ENCODE data around the gene RASAL2.

Gene RASAL2

GRCh38 chr1:178496410-178497135 lies 402.7 kb downstream of the RASAL2 start, which contains the start of gene CLEC20A:
TSS of gene CLEC20A (minus strand) at chr1:178496964. CDS start at chr1:178496939, 25 bp downstream.
- TF ChIP-seq CTCF (IDR thresholded peaks at IDR 0.05; ENCODE audit: control insufficient read depth, insufficient read depth, low read depth, low read length, missing control alignments): no peak
- H3K4me3 ChIP-seq (ENCODE audit: control insufficient read depth, low read depth, low read length): no peak within 1 kb of the TSS
- no peak for DNase-seq (ENCODE audit: low read depth)

- H3K4me3 ChIP-seq (ENCODE audit: control insufficient read depth, low read depth, low read length): no peak overlapping the region
- TF ChIP-seq CTCF (IDR thresholded peaks at IDR 0.05; ENCODE audit: control insufficient read depth, insufficient read depth, low read depth, low read length, missing control alignments): no peak
- no peak for DNase-seq (ENCODE audit: low read depth)
Measured at GRCh38 chr1:178497903-178498478, 404.1 kb downstream of the RASAL2 start.

- no peak for DNase-seq (ENCODE audit: low read depth)
- no peak overlapping the region for H3K4me3 ChIP-seq (ENCODE audit: control insufficient read depth, low read depth, low read length)
- TF ChIP-seq CTCF (IDR thresholded peaks at IDR 0.05; ENCODE audit: control insufficient read depth, insufficient read depth, low read depth, low read length, missing control alignments): no peak
Measured at GRCh38 chr1:178498896-178499675, 405.2 kb downstream of the RASAL2 start.

GRCh38 chr1:178500091-178500770 lies 406.3 kb downstream of the RASAL2 start:
- TF ChIP-seq CTCF (IDR thresholded peaks at IDR 0.05; ENCODE audit: control insufficient read depth, insufficient read depth, low read depth, low read length, missing control alignments): peak; percentile 29
- H3K4me3 ChIP-seq (ENCODE audit: control insufficient read depth, low read depth, low read length): no peak overlapping the region
- no peak for DNase-seq (ENCODE audit: low read depth)

GRCh38 chr1:178500936-178501554 lies 407.1 kb downstream of the RASAL2 start:
- TF ChIP-seq CTCF (IDR thresholded peaks at IDR 0.05; ENCODE audit: control insufficient read depth, insufficient read depth, low read depth, low read length, missing control alignments): no peak
- H3K4me3 ChIP-seq (ENCODE audit: control insufficient read depth, low read depth, low read length): no peak overlapping the region

More at GRCh38 chr1:178500936-178501554, 407.1 kb downstream of the RASAL2 start:
- DNase-seq (ENCODE audit: low read depth): no peak
